Measurements from ENCODE around the gene M1AP. TPM values are rescaled to one million over a fixed set of nuclear protein-coding genes. Genes with fewer than 3 reads are reported as not detected.

Gene M1AP
- total and polyA plus RNA-seq, 2 of the 8 experiments (the other 6 are each of a cell fraction or from before 2014, with no cell fraction given) = 4.8 TPM

DNA sequence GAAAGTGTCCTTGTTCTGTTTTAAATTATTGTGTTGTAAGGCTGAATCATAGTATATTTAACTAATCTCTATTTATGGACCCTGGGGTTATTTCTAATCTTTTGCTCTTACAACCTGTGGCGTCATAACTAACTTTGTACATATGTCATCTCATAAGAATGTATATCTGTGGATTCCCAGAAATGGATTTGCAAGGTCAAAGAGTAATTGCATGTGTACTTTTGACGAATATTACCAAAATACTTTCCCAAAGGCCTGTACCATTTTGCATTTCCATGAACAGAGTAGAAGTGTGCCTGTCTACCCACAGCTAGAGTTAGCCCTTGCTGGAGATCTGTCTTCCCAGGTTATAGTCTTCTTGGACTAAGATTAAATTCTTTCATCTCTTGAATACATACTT, 48.7 kb upstream of the M1AP start (continued):
- TF ChIP-seq, protein P1, sequence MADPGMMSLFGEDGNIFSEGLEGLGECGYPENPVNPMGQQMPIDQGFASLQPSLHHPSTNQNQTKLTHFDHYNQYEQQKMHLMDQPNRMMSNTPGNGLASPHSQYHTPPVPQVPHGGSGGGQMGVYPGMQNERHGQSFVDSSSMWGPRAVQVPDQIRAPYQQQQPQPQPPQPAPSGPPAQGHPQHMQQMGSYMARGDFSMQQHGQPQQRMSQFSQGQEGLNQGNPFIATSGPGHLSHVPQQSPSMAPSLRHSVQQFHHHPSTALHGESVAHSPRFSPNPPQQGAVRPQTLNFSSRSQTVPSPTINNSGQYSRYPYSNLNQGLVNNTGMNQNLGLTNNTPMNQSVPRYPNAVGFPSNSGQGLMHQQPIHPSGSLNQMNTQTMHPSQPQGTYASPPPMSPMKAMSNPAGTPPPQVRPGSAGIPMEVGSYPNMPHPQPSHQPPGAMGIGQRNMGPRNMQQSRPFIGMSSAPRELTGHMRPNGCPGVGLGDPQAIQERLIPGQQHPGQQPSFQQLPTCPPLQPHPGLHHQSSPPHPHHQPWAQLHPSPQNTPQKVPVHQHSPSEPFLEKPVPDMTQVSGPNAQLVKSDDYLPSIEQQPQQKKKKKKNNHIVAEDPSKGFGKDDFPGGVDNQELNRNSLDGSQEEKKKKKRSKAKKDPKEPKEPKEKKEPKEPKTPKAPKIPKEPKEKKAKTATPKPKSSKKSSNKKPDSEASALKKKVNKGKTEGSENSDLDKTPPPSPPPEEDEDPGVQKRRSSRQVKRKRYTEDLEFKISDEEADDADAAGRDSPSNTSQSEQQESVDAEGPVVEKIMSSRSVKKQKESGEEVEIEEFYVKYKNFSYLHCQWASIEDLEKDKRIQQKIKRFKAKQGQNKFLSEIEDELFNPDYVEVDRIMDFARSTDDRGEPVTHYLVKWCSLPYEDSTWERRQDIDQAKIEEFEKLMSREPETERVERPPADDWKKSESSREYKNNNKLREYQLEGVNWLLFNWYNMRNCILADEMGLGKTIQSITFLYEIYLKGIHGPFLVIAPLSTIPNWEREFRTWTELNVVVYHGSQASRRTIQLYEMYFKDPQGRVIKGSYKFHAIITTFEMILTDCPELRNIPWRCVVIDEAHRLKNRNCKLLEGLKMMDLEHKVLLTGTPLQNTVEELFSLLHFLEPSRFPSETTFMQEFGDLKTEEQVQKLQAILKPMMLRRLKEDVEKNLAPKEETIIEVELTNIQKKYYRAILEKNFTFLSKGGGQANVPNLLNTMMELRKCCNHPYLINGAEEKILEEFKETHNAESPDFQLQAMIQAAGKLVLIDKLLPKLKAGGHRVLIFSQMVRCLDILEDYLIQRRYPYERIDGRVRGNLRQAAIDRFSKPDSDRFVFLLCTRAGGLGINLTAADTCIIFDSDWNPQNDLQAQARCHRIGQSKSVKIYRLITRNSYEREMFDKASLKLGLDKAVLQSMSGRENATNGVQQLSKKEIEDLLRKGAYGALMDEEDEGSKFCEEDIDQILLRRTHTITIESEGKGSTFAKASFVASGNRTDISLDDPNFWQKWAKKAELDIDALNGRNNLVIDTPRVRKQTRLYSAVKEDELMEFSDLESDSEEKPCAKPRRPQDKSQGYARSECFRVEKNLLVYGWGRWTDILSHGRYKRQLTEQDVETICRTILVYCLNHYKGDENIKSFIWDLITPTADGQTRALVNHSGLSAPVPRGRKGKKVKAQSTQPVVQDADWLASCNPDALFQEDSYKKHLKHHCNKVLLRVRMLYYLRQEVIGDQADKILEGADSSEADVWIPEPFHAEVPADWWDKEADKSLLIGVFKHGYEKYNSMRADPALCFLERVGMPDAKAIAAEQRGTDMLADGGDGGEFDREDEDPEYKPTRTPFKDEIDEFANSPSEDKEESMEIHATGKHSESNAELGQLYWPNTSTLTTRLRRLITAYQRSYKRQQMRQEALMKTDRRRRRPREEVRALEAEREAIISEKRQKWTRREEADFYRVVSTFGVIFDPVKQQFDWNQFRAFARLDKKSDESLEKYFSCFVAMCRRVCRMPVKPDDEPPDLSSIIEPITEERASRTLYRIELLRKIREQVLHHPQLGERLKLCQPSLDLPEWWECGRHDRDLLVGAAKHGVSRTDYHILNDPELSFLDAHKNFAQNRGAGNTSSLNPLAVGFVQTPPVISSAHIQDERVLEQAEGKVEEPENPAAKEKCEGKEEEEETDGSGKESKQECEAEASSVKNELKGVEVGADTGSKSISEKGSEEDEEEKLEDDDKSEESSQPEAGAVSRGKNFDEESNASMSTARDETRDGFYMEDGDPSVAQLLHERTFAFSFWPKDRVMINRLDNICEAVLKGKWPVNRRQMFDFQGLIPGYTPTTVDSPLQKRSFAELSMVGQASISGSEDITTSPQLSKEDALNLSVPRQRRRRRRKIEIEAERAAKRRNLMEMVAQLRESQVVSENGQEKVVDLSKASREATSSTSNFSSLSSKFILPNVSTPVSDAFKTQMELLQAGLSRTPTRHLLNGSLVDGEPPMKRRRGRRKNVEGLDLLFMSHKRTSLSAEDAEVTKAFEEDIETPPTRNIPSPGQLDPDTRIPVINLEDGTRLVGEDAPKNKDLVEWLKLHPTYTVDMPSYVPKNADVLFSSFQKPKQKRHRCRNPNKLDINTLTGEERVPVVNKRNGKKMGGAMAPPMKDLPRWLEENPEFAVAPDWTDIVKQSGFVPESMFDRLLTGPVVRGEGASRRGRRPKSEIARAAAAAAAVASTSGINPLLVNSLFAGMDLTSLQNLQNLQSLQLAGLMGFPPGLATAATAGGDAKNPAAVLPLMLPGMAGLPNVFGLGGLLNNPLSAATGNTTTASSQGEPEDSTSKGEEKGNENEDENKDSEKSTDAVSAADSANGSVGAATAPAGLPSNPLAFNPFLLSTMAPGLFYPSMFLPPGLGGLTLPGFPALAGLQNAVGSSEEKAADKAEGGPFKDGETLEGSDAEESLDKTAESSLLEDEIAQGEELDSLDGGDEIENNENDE (IDR thresholded peaks at IDR 0.05; ENCODE audit: insufficient replicate concordance, low read length) = no peak
- TF ChIP-seq TEAD4 (IDR thresholded peaks at IDR 0.05; ENCODE audit: low read depth, low read length) = no peak
- no peak for TF ChIP-seq SIRT6 (IDR thresholded peaks at IDR 0.05; ENCODE audit: low read length)
- no peak for TF ChIP-seq KDM4A (IDR thresholded peaks at IDR 0.05; ENCODE audit: low read depth, low read length, severe bottlenecking)
- no peak for TF ChIP-seq SIX5 (IDR thresholded peaks at IDR 0.05; ENCODE audit: low read depth, low read length)
- TF ChIP-seq RFX5 (IDR thresholded peaks at IDR 0.05; ENCODE audit: borderline replicate concordance, low read depth, low read length) = no peak
- TF ChIP-seq SP1 (IDR thresholded peaks at IDR 0.05; ENCODE audit: low read depth, low read length) = no peak
- TF ChIP-seq MAFK (IDR thresholded peaks at IDR 0.05; ENCODE audit: low read depth, low read length) = no peak
- no peak for TF ChIP-seq JUND (IDR thresholded peaks at IDR 0.05; ENCODE audit: low read length)
- no peak for TF ChIP-seq RAD21 (IDR thresholded peaks at IDR 0.05 in 1 of 2, conservative IDR thresholded peaks at IDR 0.05 in 1 of 2; ENCODE audit: low read depth in 2 of 2, low read length in 2 of 2)
- no peak for TF ChIP-seq NRF1 (IDR thresholded peaks at IDR 0.05; ENCODE audit: low read depth, low read length)
- TF ChIP-seq GTF2F1 (IDR thresholded peaks at IDR 0.05; ENCODE audit: borderline replicate concordance, low read depth, low read length) = no peak
- no peak for TF ChIP-seq SAP30 (IDR thresholded peaks at IDR 0.05; ENCODE audit: insufficient read depth, insufficient replicate concordance, low read length)
